Caco-2 (cell line): ENCODE results near the gene CCNO. TPM values are rescaled to one million over a fixed set of nuclear protein-coding genes. Genes with fewer than 3 reads are reported as not detected.

Experiments
- BruUV-seq: library from RNA; stranded (reverse); fragments of 400-500 nt; replicated peaks from 2 replicates; lab custom pipeline; 2021; lab: Mats Ljungman, UMichigan
- CTCF ChIA-PET: fragments of 300-600 bp; sonication (Branson Sonifier 250); formaldehyde crosslinking; loops from one replicate; lab custom pipeline; 2022; ENCODE audit warnings: antibody characterized with exemption; lab: Charles Lee
- POLR2A ChIA-PET: fragments of 300-600 bp; sonication (Branson Sonifier 250); formaldehyde crosslinking; loops from one replicate; lab custom pipeline; 2022; ENCODE audit warnings: antibody characterized with exemption; lab: Charles Lee
- DNase-seq, 2 experiments: peaks; one replicate each; pipeline versions ENCODE4 v3.0.0 to v3.0.0-alpha.2; 2020 to 2022
- H3K27me3 ChIP-seq: replicated peaks from 2 replicates; pipeline ENCODE4 v1.6.0; 2011; ENCODE audit warnings: low read length; ENCODE audit not compliant: control insufficient read depth, insufficient read depth
- H3K36me3 ChIP-seq: 2 replicates; pipeline ENCODE4 v1.5.1; 2011; ENCODE audit warnings: low read length; ENCODE audit not compliant: control insufficient read depth, insufficient read depth
- H3K4me1 ChIP-seq: fragments of 250-450 bp; sonication (Bioruptor Pico); 2 replicates; pipeline ENCODE4 v1.5.1; 2020; ENCODE audit warnings: mild to moderate bottlenecking
- H3K4me3 ChIP-seq: 2 replicates; pipeline ENCODE4 v1.5.1; 2011; ENCODE audit warnings: low read depth, mild to moderate bottlenecking, control low read depth, low read length
- H3K9me3 ChIP-seq: fragments of 250-450 bp; sonication (Bioruptor Pico); 2 replicates; pipeline ENCODE4 v1.5.1; 2020; ENCODE audit warnings: mild to moderate bottlenecking, moderate library complexity
- H3K27ac Mint-ChIP-seq: one replicate; pipeline ENCODE4 v1.8.0; 2022; ENCODE audit warnings: mixed read lengths; ENCODE audit not compliant: unreplicated experiment
- H3K27me3 Mint-ChIP-seq: one replicate; pipeline ENCODE4 v1.8.0; 2022; ENCODE audit warnings: mixed read lengths; ENCODE audit not compliant: insufficient read depth, unreplicated experiment
- H3K36me3 Mint-ChIP-seq: one replicate; pipeline ENCODE4 v1.8.0; 2022; ENCODE audit warnings: mild to moderate bottlenecking, mixed read lengths; ENCODE audit not compliant: insufficient read depth, unreplicated experiment
- H3K4me1 Mint-ChIP-seq: one replicate; pipeline ENCODE4 v1.8.0; 2022; ENCODE audit warnings: low read depth, mixed read lengths; ENCODE audit not compliant: unreplicated experiment
- H3K4me3 Mint-ChIP-seq: one replicate; pipeline ENCODE4 v1.8.0; 2022; ENCODE audit warnings: mild to moderate bottlenecking, moderate library complexity, mixed read lengths; ENCODE audit not compliant: unreplicated experiment
- H3K9me3 Mint-ChIP-seq: one replicate; pipeline ENCODE4 v1.8.0; 2022; ENCODE audit warnings: mixed read lengths; ENCODE audit not compliant: unreplicated experiment
- CTCF ChIP-seq, 2 experiments: fragments of 200-600 bp in 1 of 2; IDR thresholded peaks; 1 replicate in 1 of 2; 2 replicates in 1 of 2; pipeline versions ENCODE4 v1.5.1 to v1.8.0; 2011 to 2022; ENCODE audit warnings: antibody characterized with exemption in 1 of 2, control low read depth in 1 of 2, inconsistent platforms in 1 of 2, low read depth in 1 of 2, low read length in 1 of 2, mild to moderate bottlenecking in 1 of 2, moderate library complexity in 1 of 2; ENCODE audit not compliant: insufficient read depth in 1 of 2, severe bottlenecking in 1 of 2, unreplicated experiment in 1 of 2
- intact Hi-C: fragments of 100-400 bp; cut with micrococcal nuclease; formaldehyde crosslinking; loops from one replicate; pipeline ENCODE4 v1.10.0; 2022; ENCODE audit not compliant: unreplicated experiment
- total RNA-seq: library from RNA; stranded (reverse); gene quantifications from 2 replicates; pipeline ENCODE4 v1.2.3, GENCODE V29; 2022

The CCNO gene
- total RNA-seq, 1 experiment from 2014 or later: 3.9 TPM

GRCh38 chr5:55241746-55242145 lies 8.3 kb upstream of the CCNO start:
- CTCF ChIA-PET: no interaction called here
- 0 out of 2 replicates have a peak, but pooled peaks cover 2% of the 10 kb centered on the region for H3K9me3 ChIP-seq
- no TSS peak for BruUV-seq
- H3K27ac Mint-ChIP-seq: no peak overlapping the region
- no peak for TF ChIP-seq CTCF (IDR thresholded peaks at IDR 0.05; ENCODE audit: insufficient read depth in 1 of 2, low read depth in 1 of 2, low read length in 1 of 2, severe bottlenecking in 1 of 2, unreplicated experiment in 1 of 2)
- H3K4me3 Mint-ChIP-seq: no peak overlapping the region
- no peak for DNase-seq
- H3K4me1 ChIP-seq: no peaks in the 10 kb centered on the region
- H3K4me3 ChIP-seq: no peak overlapping the region
- no peaks in the 10 kb centered on the region for H3K27me3 ChIP-seq
- no peaks in the 10 kb centered on the region for H3K4me1 Mint-ChIP-seq
- H3K36me3 ChIP-seq: no peaks in the 10 kb centered on the region
- POLR2A ChIA-PET: interaction anchor here (0.6 kb wide), 1 partner anchor 832 kb away, joined by 4 read pairs; no protein-coding TSS in a partner anchor
- peaks cover 13% of the 10 kb centered on the region for H3K9me3 Mint-ChIP-seq
- peaks cover 6% of the 10 kb centered on the region for H3K27me3 Mint-ChIP-seq
- H3K36me3 Mint-ChIP-seq: no peaks in the 10 kb centered on the region
- intact Hi-C loops: no loop called here

GRCh38 chr5:55236800-55237199 lies 3.4 kb upstream of the CCNO start:
- H3K4me3 Mint-ChIP-seq: no peak overlapping the region

GRCh38 chr5:55234121-55234700 lies 803 bp upstream of the CCNO start:
- Mint-ChIP-seq H3K36me3 (peaks cover 7% of the 10 kb centered on the region), H3K4me1 (no peaks in the 10 kb centered on the region), H3K27ac (peak overlapping the region; percentile 39), H3K4me3 (peak overlapping the region; percentile 90), H3K27me3 (peaks cover 3% of the 10 kb centered on the region), H3K9me3 (no peaks in the 10 kb centered on the region)
- H3K9me3 ChIP-seq: no peaks in the 10 kb centered on the region
- peak; percentile 26 to 44 for DNase-seq
- ChIA-PET POLR2A (interaction anchor here (0.6 to 1.3 kb wide), 2 partner anchors 12 to 73 kb away, joined by 3 to 13 read pairs; partner anchors contain the start of genes DHX29 and MTREX), CTCF (interaction anchor here (0.6 to 1.4 kb wide), 3 partner anchors 58 to 74 kb away, joined by 3 to 6 read pairs (median 4); partner anchors contain the start of genes CDC20B and GPX8)
- no peaks in the 10 kb centered on the region for H3K36me3 ChIP-seq
- H3K4me3 ChIP-seq: peak overlapping the region; percentile 57
- peaks cover 4% of the 10 kb centered on the region for H3K27me3 ChIP-seq
- peaks cover 7% of the 10 kb centered on the region for H3K4me1 ChIP-seq
- TF ChIP-seq CTCF (IDR thresholded peaks at IDR 0.05; ENCODE audit: insufficient read depth in 1 of 2, low read depth in 1 of 2, low read length in 1 of 2, severe bottlenecking in 1 of 2, unreplicated experiment in 1 of 2): no peak
- intact Hi-C loops: loop anchor here (5.0 kb wide), 1 partner anchor 38 kb away; no protein-coding TSS in a partner anchor
- BruUV-seq: no TSS peak

More at GRCh38 chr5:55236800-55237199, 3.4 kb upstream of the CCNO start:
- POLR2A ChIA-PET: no interaction called here
- Mint-ChIP-seq H3K9me3 (no peaks in the 10 kb centered on the region), H3K27me3 (peaks cover 6% of the 10 kb centered on the region), H3K4me1 (no peaks in the 10 kb centered on the region), H3K36me3 (peaks cover 7% of the 10 kb centered on the region), H3K27ac (no peak overlapping the region)
- H3K4me3 ChIP-seq: no peak overlapping the region
- no peak for TF ChIP-seq CTCF (IDR thresholded peaks at IDR 0.05; ENCODE audit: insufficient read depth in 1 of 2, low read depth in 1 of 2, low read length in 1 of 2, severe bottlenecking in 1 of 2, unreplicated experiment in 1 of 2)
- H3K36me3 ChIP-seq: no peaks in the 10 kb centered on the region
- H3K27me3 ChIP-seq: peaks cover 2% of the 10 kb centered on the region; the same call in 1 of the 2 replicates
- intact Hi-C loops: no loop called here
- H3K4me1 ChIP-seq: peaks cover 7% of the 10 kb centered on the region
- DNase-seq: no peak
- CTCF ChIA-PET: no interaction called here
- BruUV-seq: no TSS peak
- H3K9me3 ChIP-seq: no peaks in the 10 kb centered on the region
